ENCODE measurements around the gene AKAP14.
A peak's percentile ranks its signal among the peaks of the same experiment; 100 is the strongest.
"Not testable (repeated sequence)": the region's sequence is repeated elsewhere in the genome, so short reads cannot be mapped to it uniquely, and the experiment has no call there.

Gene AKAP14

DNA sequence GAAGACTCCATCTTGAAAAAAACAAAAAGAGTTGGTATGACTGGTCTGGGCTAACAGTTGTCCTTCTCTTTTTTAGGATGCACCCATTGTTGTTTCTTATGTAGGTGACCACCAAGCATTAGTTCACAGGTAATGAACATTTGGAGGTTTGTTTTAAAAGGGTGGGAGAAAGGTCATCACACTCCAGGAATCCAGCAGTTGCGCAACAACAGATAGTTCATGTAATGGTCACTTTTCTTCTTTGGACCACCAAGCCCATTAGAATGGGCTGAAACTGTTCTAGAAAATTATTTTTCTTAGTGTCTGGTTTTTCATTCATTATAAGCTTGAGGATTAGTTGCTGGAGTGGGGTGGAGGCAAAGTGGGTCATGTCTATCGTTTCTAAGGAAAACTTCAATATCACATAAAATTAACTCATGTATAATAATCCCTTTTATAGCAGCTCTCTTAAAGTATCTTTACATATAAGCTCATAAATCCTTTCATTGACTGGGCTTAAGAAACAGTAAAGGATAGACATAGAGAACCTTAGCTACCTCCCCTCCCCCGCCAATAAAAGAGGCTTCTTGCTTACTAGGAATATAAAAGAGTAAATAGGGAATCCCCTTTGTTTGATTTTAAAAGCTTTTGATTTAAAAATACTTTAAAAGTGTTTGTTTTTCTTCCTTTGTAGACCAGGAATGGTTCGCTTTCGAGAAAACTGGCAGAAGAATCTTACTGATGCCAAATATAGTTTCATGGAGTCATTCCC lies 24.3 kb downstream of the AKAP14 start:
- DNase-seq (ENCODE audit: low read depth in 2 of 2, low spot score in 1 of 2): no peak

DNA sequence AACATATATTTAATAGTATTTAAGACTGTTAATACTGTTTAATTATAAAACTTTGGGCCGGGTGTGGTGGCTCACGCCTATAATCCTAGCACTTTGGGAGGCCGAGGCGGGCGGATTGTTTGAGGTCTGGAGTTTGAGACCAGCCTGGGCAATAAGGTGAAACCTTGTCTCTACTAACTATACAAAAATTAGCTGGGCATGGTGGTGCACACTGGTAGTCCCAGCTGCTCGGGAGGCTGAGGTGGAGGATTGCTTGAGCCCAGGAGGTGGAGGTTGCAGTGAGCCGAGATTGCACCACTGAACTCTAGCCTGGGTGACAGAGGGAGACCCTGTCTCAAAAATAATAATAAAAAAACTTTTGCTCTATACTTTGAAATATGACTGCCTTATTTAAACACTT lies 26.7 kb downstream of the AKAP14 start:
- DNase-seq (ENCODE audit: low read depth in 2 of 2, low spot score in 1 of 2): not testable (repeated sequence)

DNA sequence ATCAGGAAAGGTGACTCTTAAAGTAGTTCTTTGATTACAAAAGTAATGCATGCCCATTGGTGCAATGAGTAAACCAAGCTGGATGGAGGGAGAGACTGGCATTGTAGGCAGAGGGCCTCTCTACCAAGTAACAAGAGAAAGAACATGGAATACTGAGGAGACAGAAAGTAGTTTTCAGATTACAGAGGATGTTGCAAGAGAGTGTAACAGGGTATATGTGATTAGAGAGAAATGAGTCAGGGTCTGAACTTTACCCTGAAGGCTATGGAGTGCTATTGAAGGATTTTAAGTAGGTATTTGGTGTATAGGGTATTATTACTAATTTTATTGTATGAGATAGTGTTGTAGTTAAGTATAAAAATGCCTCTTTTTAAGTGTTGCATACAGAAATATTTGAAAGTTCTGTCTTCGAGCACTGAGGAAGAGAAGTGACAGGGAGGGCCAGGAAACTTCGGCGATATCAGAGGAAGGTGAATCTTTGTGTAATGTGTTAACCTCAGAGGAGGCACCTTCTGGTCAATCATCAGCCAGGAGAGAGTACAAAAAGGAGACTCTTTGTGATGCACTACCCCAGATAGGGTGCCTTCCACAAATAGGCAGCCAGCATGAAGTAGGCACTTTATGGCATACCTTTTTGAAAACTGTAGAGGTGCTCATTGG lies 39.7 kb downstream of the AKAP14 start:
- no peak for DNase-seq (ENCODE audit: low read depth in 2 of 2, low spot score in 1 of 2)

DNA sequence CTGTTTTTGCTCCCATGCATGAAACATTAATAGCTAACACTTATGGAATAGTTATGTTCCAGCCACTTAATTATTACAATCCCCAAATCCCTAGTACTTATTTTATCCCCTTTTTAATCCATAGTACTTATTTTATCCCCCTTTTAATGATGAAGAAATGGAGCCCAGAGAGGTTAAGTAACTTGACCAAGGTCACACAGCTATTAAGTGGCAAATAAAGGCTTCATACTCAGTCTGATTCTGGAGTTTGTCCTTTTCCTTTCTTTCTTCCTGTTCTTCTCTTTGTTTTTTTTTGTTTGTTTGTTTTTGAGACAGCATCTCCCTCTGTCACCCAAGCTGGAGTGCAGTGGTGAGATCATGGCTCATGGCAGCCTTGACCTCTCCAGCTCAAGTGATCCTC lies 45.6 kb downstream of the AKAP14 start:
- DNase-seq (ENCODE audit: low read depth in 2 of 2, low spot score in 1 of 2): no peak

DNA sequence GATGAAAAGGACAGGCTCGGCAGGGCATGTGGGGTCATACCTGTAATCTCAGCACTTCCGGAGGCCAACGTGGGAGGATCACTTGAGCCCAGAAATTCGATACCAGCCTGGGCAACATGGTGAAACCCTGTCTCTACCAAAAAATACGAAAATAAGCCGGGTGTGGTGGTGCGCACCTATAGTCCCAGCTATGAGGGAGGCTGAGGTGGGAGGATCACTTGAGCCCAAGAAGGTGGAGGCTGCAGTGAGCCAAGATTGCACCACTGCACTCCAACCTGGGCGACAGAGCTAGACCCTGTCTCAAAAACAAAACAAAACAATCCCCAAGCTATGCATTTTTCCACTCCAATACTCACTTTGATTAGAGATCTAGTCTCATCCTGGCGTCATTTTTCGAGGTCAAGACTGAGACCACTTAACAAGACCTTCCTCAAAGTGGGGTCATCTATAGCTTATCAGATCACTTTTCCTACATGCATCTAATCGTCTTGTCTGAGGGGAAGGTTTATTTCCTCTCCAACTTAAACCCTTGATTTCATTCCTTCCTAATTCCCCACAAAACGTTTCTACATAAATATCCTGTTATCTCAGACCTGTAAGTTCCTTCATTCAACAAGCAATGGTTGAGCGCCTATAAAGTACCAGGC lies 46.6 kb downstream of the AKAP14 start:
- DNase-seq (ENCODE audit: low read depth in 2 of 2, low spot score in 1 of 2): no peak

DNA sequence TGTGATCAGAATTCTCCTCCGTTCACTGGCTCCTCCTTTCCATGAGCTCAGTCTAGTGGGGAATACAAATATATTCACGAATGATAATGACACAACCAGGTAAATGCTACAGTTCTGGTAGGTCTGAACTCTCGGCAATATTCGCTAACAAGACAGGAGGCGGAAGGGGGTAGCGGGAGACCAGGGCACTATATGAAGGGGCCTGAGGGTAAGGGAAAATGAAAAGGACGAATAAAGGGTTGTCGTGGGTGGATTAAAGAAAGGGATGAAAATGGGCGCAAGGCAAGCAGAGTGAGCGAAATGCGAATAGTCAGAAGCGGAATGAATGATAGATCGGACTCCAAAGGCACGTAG lies 47.1 kb downstream of the AKAP14 start:
- no peak for DNase-seq (ENCODE audit: low read depth in 2 of 2, low spot score in 1 of 2)

DNA sequence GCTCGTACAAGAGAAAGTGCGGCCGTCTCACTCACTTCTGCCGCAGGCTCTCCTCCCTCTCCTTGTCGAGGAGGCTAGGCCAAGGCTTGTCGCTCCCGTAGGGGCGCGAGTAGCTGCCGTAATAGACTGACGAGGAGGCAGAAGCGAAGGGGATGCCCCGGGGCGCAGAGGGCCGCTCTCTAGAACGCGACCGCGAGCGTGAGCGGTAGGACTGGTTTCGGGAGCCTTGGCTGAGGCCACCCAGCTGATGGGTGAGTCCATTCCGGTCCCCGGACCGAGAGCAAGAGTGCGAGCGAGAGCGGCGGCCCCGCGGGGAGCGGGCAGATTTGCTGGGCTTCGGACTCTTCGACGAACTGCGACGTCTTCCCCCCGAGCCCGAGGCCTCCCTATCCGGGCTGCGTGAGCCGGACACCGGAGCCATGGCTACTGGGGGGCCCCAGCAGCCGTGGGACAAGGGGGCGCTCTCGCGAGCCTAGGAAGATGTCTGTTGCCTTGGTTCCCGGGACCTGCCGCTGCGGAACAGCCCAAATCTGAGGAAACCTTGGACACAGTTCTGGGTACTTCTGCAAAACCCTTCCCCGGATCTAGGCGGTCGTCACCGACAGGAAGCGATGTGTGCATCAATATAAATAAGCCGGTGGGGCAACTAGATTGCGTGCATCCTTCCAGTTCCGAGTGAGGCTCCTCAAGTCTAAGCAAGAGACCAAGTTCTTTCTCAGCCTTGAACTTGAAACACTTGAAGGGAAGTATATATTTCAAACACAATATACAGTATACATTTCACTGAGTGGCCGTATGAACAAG lies 47.7 kb downstream of the AKAP14 start, which contains the start of gene NKAP:
Gene NKAP (minus strand): TSS at position 567 of the 804 bp plus-strand sequence. CDS start 146 bp downstream, at position 421.
- DNase-seq (ENCODE audit: low read depth in 2 of 2, low spot score in 1 of 2): peak; percentile 49 to 66

DNA sequence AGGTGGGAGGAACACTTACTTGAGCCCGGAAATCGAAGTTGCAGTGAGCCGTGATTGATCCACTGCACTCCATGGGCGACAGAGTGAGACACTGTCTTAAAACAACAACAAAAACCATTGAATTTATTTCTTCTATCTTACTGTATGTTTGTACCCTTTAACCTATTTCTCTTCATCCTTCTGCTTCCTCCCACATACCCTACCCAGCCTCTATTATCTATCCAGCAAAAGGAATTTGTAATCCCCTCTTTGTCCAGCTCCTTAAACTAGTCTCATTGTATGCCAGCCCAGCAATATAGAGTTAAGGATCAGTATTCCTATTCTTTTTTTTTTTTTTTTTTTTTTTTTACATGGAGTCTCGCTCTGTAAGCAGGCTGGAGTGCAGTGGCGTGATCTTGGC lies 49.8 kb downstream of the AKAP14 start:
- DNase-seq (ENCODE audit: low read depth in 2 of 2, low spot score in 1 of 2): no peak

DNA sequence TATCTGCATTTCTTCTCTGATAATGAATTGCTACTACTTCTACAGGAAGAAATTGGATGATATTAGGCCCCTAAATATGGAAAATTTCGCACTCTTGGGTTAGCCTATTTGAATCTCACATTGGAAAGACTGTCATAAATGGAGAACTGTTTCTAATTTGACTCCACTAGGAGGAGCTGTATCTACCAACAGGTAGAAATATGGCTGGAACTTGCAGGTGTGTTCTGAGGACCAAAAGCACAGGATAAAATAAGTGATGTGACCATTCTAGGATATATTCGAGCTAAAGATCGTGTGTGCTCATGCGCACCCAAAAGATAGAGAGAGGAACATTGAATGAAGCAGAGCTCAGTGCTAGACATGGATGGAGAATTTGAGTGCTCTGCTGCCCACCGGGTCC lies 52.7 kb downstream of the AKAP14 start:
- DNase-seq (ENCODE audit: low read depth in 2 of 2, low spot score in 1 of 2): no peak

DNA sequence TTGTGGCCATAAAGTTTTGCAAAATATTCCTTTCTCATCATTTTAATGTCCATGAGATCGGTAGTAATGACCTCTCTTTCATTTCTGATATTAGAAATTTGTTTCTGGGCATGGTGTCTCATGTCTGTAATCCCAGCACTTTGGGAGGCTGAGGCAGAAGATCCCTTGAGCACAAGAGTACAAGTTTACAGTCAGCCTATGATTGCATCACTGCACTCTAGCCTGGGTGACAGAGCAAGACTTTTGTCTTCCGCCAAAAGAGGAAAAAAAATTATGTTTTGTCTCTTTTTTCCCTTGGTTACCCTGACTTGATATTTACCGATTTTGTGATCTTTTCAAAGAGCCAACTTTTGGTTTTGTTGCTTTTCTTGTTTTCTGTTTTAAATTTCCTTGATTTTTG lies 58.7 kb downstream of the AKAP14 start:
- no peak for DNase-seq (ENCODE audit: low read depth in 2 of 2, low spot score in 1 of 2)

DNA sequence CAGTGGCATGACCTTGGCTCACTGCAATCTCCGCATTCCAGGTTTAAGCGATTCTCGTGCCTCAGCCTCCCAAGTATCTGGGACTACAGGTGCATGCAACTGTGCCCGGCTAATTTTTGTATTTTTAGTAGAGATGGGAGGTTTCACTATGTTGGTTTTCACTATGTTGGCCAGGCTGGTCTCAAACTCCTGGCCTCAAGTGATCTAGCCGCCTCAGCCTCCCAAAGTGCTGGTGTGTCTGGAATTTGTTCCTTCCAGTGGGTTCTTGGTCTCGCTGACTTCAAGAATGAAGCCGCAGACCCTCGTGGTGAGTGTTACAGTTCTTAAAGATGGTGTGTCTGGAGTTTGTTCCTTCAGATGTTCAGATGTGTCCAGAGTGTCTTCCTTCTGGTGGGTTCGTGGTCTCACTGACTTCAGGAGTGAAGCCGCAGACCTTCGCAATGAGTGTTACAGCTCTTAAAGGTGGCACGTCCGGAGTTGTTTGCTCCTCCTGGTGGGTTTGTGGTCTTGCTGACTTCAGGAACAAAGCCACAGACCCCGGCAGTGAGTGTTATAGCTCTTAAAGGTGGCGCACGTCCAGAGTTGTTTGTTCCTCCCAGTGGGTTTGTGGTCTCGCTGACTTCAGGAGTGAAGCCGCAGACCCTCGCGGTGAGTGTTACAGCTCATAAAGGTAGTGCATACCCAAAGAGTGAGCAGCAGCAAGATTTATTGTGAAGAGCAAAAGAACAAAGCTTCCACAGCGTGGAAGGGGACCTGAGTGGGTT lies 60.3 kb downstream of the AKAP14 start:
- peak in 1 of 2 donors; percentile 15 for DNase-seq (ENCODE audit: low read depth in 2 of 2, low spot score in 1 of 2)

DNA sequence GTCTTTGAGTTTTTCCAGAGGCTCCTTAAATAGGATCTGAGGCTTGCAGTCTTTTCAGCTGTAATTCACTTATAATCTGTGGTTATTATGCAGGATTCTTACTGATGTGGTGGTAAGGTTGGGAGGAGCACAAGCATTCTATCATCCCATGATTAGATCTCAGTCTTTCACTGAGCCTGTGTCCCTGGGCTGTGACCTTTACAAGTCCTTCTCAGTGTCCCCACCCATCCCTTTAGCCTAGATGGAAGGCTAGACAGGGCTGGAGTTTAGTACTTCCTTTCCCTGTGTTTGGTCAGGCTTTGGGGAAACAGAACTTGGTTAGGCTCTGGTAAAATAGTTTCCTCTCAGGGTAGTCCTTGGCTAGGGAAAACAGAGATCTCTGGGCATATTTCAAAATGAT lies 64.9 kb downstream of the AKAP14 start:
- no peak for DNase-seq (ENCODE audit: low read depth in 2 of 2, low spot score in 1 of 2)

DNA sequence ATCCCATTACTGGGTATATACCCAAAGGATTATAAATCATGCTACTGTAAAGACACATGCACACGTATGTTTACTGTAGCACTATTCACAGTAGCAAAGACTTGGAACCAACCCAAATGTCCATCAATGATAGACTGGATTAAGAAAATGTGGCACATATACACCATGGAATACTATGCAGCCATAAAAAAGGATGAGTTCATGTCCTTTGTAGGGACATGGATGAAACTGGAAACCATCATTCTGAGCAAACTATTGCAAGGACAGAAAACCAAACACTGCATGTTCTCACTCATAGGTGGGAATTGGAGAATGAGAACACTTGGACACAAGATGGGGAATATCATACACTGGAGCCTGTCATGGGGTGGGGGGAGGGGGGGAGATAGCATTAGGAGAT lies 71.1 kb downstream of the AKAP14 start:
- DNase-seq (ENCODE audit: low read depth in 2 of 2, low spot score in 1 of 2): not testable (repeated sequence)
